K562 (cell line): ENCODE results near the gene APC2. TPM values are rescaled to one million over a fixed set of nuclear protein-coding genes. Genes with fewer than 3 reads are reported as not detected.

Experiments used
- CBX3 ChIP-seq, 2 experiments: IDR thresholded peaks; 1 replicate in 1 of 2; 2 replicates in 1 of 2; pipeline ENCODE4 v1.6.1; 2012; ENCODE audit warnings: inconsistent platforms in 2 of 2, low read length in 2 of 2, borderline replicate concordance in 1 of 2, control low read depth in 1 of 2
- CTBP1 ChIP-seq: fragments of 450-650 bp; IDR thresholded peaks from 2 replicates; pipeline ENCODE4 v1.6.1; 2016; ENCODE audit warnings: borderline replicate concordance
- DDX20 ChIP-seq: fragments of 450-650 bp; IDR thresholded peaks from 2 replicates; pipeline ENCODE4 v1.6.1; 2016; ENCODE audit warnings: missing genetic modification characterization, low read depth, mild to moderate bottlenecking, missing compliant biosample characterization, moderate library complexity
- E2F8 ChIP-seq: fragments of 450-650 bp; IDR thresholded peaks from 2 replicates; pipeline ENCODE4 v1.7.1; 2018; ENCODE audit warnings: mild to moderate bottlenecking, low read depth; ENCODE audit not compliant: partially characterized antibody
- ESRRB ChIP-seq: fragments of 250-450 bp; sonication (Bioruptor Pico); IDR thresholded peaks from 2 replicates; pipeline ENCODE4 v1.5.0; 2020; ENCODE audit warnings: mild to moderate bottlenecking, moderate library complexity, borderline replicate concordance
- ETS2 ChIP-seq: IDR thresholded peaks from 2 replicates; pipeline ENCODE4 v1.6.1; 2016; ENCODE audit warnings: borderline replicate concordance, missing genetic modification characterization, mild to moderate bottlenecking, moderate library complexity, missing compliant biosample characterization; ENCODE audit not compliant: poor library complexity, severe bottlenecking
- FOXP1 ChIP-seq: sonication (generic); formaldehyde crosslinking; IDR thresholded peaks from 2 replicates; pipeline ENCODE4 v1.8.0; 2022; ENCODE audit warnings: mild to moderate bottlenecking, missing genetic modification reagents
- FUS ChIP-seq: fragments of 200-400 bp; formaldehyde crosslinking; optimal IDR thresholded peaks from 2 replicates; pipeline ENCODE3; 2017; ENCODE audit warnings: low read depth, low read length
- GATA2 ChIP-seq: sonication (generic); formaldehyde crosslinking; IDR thresholded peaks from 2 replicates; pipeline ENCODE4 v1.4.0; 2020; ENCODE audit warnings: mild to moderate bottlenecking, missing genetic modification reagents
- KDM1A ChIP-seq, 2 experiments: fragments of 450-650 bp; IDR thresholded peaks; 2 replicates each; pipeline ENCODE4 v1.6.1; 2016; ENCODE audit warnings: mild to moderate bottlenecking in 2 of 2
- KLF6 ChIP-seq: fragments of 250-450 bp; sonication (Bioruptor Pico); IDR thresholded peaks from 2 replicates; pipeline ENCODE4 v1.4.0; 2020; ENCODE audit warnings: mild to moderate bottlenecking, moderate library complexity, borderline replicate concordance
- MAFG ChIP-seq: fragments of 450-650 bp; conservative IDR thresholded peaks from 2 replicates; pipeline ENCODE4 v1.6.1; 2016; ENCODE audit warnings: missing genetic modification characterization, missing compliant biosample characterization
- MTF1 ChIP-seq: fragments of 250-450 bp; sonication (Bioruptor Pico); IDR thresholded peaks from 2 replicates; pipeline ENCODE4 v1.9.0; 2021; ENCODE audit warnings: moderate library complexity, mild to moderate bottlenecking, inconsistent platforms, borderline replicate concordance
- RREB1 ChIP-seq: fragments of 250-450 bp; sonication (Bioruptor Pico); IDR thresholded peaks from 2 replicates; pipeline ENCODE4 v1.4.0; 2020
- SMARCE1 ChIP-seq: fragments of 450-650 bp; IDR thresholded peaks from 2 replicates; pipeline ENCODE4 v1.7.1; 2016; ENCODE audit warnings: mild to moderate bottlenecking
- SOX6 ChIP-seq: fragments of 450-650 bp; IDR thresholded peaks from 2 replicates; pipeline ENCODE4 v1.6.1; 2014; ENCODE audit warnings: mild to moderate bottlenecking
- ZKSCAN3 ChIP-seq: fragments of 250-450 bp; sonication (Bioruptor Pico); IDR thresholded peaks from 2 replicates; pipeline ENCODE4 v1.4.0; 2020
- ZNF23 ChIP-seq: fragments of 250-450 bp; sonication (Bioruptor Pico); IDR thresholded peaks from 2 replicates; pipeline ENCODE4 v1.4.0; 2020; ENCODE audit warnings: mild to moderate bottlenecking
- polyA plus RNA-seq, 8 experiments: library from polyadenylated mRNA; depleted of rRNA in 4 of 8; stranded (reverse) in 5 of 8; unstranded in 3 of 8; fragments of >200 nt; fragmentation: Nextera tagmentation in 2 of 8; fragmentation: Illumina TruSeq in 1 of 8; extraction: Ambion mirVana in 2 of 8; extraction: Trizol in 1 of 8; gene quantifications; 2 replicates each; pipeline versions ENCODE4 v1.2.1 to v1.2.3, GENCODE V29; 2011 to 2014; ENCODE audit warnings: inconsistent platforms in 1 of 8, missing spikeins in 1 of 8
- total RNA-seq, 7 experiments: library from RNA; depleted of rRNA in 6 of 7; stranded (reverse); fragments of >200 nt in 6 of 7; fragmentation: Illumina TruSeq in 2 of 7; extraction: Trizol in 2 of 7; gene quantifications; 2 replicates each; pipeline versions ENCODE4 v1.2.1 to v1.2.3, GENCODE V29; 2011 to 2021; ENCODE audit warnings: low replicate concordance in 1 of 7
- TF ChIP-seq, protein P1 (sequence below): fragments of 250-450 bp; sonication (Bioruptor Pico); IDR thresholded peaks from 2 replicates; pipeline ENCODE4 v1.8.0; 2021; ENCODE audit warnings: mild to moderate bottlenecking, moderate library complexity

The APC2 gene
- total and polyA plus RNA-seq, 9 of the 15 experiments (the other 6 are each of a cell fraction or from before 2014, with no cell fraction given) = 0.01 to 0.40 (median 0.05) TPM; not detected in 3

DNA sequence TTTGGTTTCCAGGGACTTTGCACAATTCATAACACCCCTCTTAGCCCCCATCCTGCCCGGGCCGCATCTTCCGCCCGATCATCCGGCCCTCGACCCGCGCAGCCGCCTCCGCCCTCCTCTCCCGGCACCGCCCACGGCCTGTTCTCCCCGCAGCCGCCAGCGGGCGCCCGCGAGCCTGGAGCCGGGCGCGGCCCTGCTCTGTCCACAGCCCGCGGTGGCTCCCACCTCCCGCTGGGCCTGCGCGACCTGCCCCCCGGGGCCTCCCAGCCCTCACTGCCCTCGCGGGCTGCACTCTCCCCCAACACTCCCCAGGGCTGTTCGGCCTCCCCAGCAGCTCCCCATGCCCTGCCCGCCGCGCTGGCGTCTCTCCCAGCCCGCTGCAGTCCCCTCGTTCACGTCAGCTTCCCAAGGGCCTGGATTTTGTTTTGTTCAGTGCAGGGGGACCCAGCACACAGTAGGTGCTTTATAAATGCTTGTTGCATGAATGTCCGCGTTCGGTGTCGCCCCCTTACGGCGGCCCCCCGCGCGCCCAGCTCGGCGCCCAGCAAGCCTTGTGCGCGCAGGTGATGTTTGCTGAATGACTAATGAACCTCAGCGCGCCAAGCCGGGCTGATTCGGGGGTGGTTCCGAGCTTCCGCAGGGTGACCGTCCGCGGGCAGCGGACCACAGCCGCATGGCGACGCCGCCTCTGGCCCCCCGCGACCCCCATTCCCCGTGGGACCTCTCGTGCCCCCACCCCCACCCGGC lies 4.6 kb upstream of the APC2 start (continued):
- TF ChIP-seq RREB1 (CRISPR knock-in tag) (0 out of 2 replicates have a peak, but pooled peaks have one; percentile 35), KDM1A (IDR thresholded peaks at IDR 0.05) (peak; percentile 72 to 80; a peak in 3 of 4 replicates), CBX3 (IDR thresholded peaks at IDR 0.05; ENCODE audit: borderline replicate concordance in 1 of 2, low read length in 2 of 2) (no peak), MTF1 (CRISPR knock-in tag) (no peak), SMARCE1 (no peak), ESRRB (CRISPR knock-in tag) (no peak), E2F8 (no peak), ETS2 (no peak), MAFG (no peak), ZNF23 (no peak), ZKSCAN3 (CRISPR knock-in tag) (no peak), FUS (peak; percentile 88), SOX6 (peak; percentile 9; the same call in 1 of the 2 replicates), KLF6 (CRISPR knock-in tag) (no peak), GATA2 (no peak), FOXP1 (CRISPR knock-in tag) (no peak), CTBP1 (peak; percentile 74), DDX20 (no peak)
- TF ChIP-seq, protein P1, sequence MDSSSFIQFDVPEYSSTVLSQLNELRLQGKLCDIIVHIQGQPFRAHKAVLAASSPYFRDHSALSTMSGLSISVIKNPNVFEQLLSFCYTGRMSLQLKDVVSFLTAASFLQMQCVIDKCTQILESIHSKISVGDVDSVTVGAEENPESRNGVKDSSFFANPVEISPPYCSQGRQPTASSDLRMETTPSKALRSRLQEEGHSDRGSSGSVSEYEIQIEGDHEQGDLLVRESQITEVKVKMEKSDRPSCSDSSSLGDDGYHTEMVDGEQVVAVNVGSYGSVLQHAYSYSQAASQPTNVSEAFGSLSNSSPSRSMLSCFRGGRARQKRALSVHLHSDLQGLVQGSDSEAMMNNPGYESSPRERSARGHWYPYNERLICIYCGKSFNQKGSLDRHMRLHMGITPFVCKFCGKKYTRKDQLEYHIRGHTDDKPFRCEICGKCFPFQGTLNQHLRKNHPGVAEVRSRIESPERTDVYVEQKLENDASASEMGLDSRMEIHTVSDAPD (CRISPR knock-in tag) = no peak
